ENCODE measurements around the gene SIRPB2. TPM values are rescaled to one million over a fixed set of nuclear protein-coding genes. Genes with fewer than 3 reads are reported as not detected.

SIRPB2 gene
- total and polyA plus RNA-seq, 2 experiments from 2014 or later, result not detected

DNA sequence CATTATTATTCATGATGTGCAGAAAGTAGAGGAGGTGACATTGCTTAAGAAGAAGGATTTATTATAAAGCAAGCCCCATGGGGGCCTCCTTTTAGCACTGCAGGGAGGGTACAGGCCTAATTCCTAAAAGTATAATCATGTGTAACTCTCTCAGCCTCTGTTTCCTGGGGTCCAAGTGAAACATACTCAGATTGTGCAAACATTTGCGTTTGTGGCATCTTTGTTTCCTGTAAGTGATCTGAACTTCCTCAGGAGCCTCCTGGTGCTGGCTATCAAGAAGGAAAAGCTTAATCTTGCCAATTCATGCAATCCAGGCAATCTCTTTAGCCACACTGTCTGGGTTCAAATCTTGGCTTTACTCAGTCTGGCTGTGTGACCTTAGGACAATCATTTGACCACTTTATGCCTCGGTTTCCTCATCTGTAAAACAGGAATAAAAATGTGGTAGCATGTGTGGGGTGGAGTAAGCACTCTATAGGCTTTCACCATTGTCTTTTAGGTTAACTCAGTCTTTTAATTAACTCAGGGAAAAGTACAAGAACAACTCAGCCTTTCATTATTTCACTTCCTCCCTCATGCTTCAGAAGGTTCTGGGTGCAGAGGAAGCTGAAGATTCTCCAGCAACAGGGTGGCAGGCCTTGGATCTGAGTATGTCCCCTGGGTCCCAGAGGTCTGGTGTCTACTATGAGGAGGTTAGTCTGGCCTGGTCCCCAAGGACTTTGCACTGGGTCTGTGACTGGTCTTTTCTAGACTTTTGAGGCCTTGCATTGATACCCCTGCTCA is 831 bp upstream of the SIRPB2 start:
- no peak overlapping the region for H3K4me3 ChIP-seq
- H3K4me2 ChIP-seq, result no peak overlapping the region
- WGBS (ENCODE audit: low lambda C conversion rate, missing lambda C conversion rate), result 72% methylated on average over 2 of the region's 2 CpGs
- no peaks in the 10 kb centered on the region for H4K20me1 ChIP-seq (ENCODE audit: insufficient read depth, poor library complexity, severe bottlenecking)
- no peaks in the 10 kb centered on the region for H3K36me3 ChIP-seq (replicated peaks; ENCODE audit: insufficient read depth, low read depth)
- H3K4me1 ChIP-seq (ENCODE audit: insufficient read depth), result no peaks in the 10 kb centered on the region
- no peak overlapping the region for H2AFZ ChIP-seq
- no peak for DNase-seq (ENCODE audit: low spot score)
- no peaks in the 10 kb centered on the region for H3K9me3 ChIP-seq (ENCODE audit: low read depth)
- no peaks in the 10 kb centered on the region for H3K9me2 ChIP-seq (replicated peaks; ENCODE audit: insufficient read depth)
- H3K79me2 ChIP-seq, result no peaks in the 10 kb centered on the region
- no peak overlapping the region for H3K27ac ChIP-seq
- peaks cover 22% of the 10 kb centered on the region for H3K27me3 ChIP-seq
- TF ChIP-seq EZH2 (IDR thresholded peaks at IDR 0.05; ENCODE audit: borderline replicate concordance) (no peak), EZH2phosphoT487 (IDR thresholded peaks at IDR 0.05; ENCODE audit: low read depth, severe bottlenecking, unreplicated experiment) (no peak)
- TF ChIP-seq, protein P1, sequence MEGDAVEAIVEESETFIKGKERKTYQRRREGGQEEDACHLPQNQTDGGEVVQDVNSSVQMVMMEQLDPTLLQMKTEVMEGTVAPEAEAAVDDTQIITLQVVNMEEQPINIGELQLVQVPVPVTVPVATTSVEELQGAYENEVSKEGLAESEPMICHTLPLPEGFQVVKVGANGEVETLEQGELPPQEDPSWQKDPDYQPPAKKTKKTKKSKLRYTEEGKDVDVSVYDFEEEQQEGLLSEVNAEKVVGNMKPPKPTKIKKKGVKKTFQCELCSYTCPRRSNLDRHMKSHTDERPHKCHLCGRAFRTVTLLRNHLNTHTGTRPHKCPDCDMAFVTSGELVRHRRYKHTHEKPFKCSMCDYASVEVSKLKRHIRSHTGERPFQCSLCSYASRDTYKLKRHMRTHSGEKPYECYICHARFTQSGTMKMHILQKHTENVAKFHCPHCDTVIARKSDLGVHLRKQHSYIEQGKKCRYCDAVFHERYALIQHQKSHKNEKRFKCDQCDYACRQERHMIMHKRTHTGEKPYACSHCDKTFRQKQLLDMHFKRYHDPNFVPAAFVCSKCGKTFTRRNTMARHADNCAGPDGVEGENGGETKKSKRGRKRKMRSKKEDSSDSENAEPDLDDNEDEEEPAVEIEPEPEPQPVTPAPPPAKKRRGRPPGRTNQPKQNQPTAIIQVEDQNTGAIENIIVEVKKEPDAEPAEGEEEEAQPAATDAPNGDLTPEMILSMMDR (IDR thresholded peaks at IDR 0.05; ENCODE audit: poor library complexity), result no peak

DNA sequence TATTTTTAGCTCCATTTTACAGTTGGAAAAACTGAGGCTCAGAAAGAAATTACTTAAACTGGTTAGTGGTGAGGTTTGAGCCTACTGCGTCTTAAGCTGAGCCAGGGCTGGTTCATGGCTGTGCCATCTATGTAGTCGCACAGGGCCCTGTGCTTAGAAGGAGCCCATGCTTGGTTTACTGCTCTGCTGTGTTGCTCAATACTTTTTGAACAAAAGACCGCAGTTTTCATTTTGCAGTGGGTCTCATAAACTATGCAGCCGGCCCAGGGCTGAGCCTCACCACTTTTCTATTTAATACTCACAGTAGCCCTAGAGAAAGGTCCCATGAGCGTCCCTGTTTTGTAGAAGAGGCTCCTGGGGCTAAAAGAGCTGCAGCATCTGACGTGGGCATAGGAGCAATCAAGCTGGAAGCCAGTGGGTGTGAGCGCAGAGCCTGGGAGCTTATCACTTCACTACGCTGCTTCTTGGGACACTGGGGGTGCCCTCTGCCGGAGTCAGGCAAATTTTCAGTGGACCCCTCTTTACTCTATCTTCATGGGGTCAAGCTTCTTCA is 501 bp downstream of the SIRPB2 start:
- no peak overlapping the region for H3K4me3 ChIP-seq
- H3K4me2 ChIP-seq, result no peak overlapping the region
- H3K4me1 ChIP-seq (ENCODE audit: insufficient read depth), result no peaks in the 10 kb centered on the region
- no peaks in the 10 kb centered on the region for H3K79me2 ChIP-seq
- no peaks in the 10 kb centered on the region for H3K36me3 ChIP-seq (replicated peaks; ENCODE audit: insufficient read depth, low read depth)
- WGBS (ENCODE audit: low lambda C conversion rate, missing lambda C conversion rate), result 87% methylated on average over 9 of the region's 9 CpGs
- no peak overlapping the region for H3K27ac ChIP-seq
- H2AFZ ChIP-seq, result no peak overlapping the region
- no peaks in the 10 kb centered on the region for H3K9me2 ChIP-seq (replicated peaks; ENCODE audit: insufficient read depth)
- DNase-seq (ENCODE audit: low spot score), result no peak
- H4K20me1 ChIP-seq (ENCODE audit: insufficient read depth, poor library complexity, severe bottlenecking), result no peaks in the 10 kb centered on the region
- H3K9me3 ChIP-seq (ENCODE audit: low read depth), result no peaks in the 10 kb centered on the region
- peaks cover 26% of the 10 kb centered on the region for H3K27me3 ChIP-seq
- no peak for TF ChIP-seq EZH2phosphoT487 (IDR thresholded peaks at IDR 0.05; ENCODE audit: low read depth, severe bottlenecking, unreplicated experiment)
- TF ChIP-seq EZH2 (IDR thresholded peaks at IDR 0.05; ENCODE audit: borderline replicate concordance), result no peak
- TF ChIP-seq, protein P1 (IDR thresholded peaks at IDR 0.05; ENCODE audit: poor library complexity), result no peak

DNA sequence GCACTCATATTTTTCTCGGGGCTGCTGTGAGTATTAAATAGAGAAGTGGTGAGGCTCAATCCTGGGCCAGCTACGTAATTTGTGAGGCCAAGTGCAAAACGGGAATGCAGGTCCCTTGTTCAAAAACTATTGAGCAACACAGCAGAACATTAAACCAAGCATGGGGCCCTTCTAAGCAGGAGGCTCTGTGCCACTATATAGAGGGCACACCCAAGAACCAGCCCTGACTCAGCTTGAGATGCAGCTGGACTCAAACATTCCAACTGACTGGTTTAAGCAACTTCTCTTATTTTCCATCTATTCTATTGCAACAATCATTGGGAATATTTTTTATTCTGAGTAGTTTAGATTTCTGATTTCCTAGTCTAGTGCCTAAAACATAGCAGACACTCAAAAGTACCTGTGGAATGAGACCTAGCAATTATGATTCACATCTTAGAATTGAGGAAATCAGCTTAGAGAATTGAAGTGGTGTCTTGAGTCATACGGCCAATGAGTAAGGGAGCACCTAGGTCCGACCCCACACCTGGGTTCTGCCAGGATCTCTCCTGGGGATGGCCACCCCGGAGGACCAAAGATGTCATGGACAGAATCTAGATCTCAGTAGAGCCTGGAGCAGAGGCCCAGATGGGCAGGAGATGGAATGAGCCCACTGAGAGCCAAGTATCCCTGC is 1.3 kb downstream of the SIRPB2 start:
- no peak overlapping the region for H3K4me3 ChIP-seq
- no peaks in the 10 kb centered on the region for H3K79me2 ChIP-seq
- no peak for DNase-seq (ENCODE audit: low spot score)
- TF ChIP-seq EZH2 (IDR thresholded peaks at IDR 0.05; ENCODE audit: borderline replicate concordance) (no peak), EZH2phosphoT487 (IDR thresholded peaks at IDR 0.05; ENCODE audit: low read depth, severe bottlenecking, unreplicated experiment) (no peak)
- TF ChIP-seq, protein P1 (IDR thresholded peaks at IDR 0.05; ENCODE audit: poor library complexity), result no peak
- peaks cover 30% of the 10 kb centered on the region for H3K27me3 ChIP-seq
- no peak overlapping the region for H3K27ac ChIP-seq
- 72% methylated on average over 6 of the region's 6 CpGs for WGBS (ENCODE audit: low lambda C conversion rate, missing lambda C conversion rate)
- no peaks in the 10 kb centered on the region for H3K36me3 ChIP-seq (replicated peaks; ENCODE audit: insufficient read depth, low read depth)
- no peak overlapping the region for H2AFZ ChIP-seq
- no peak overlapping the region for H3K4me2 ChIP-seq
- H3K9me2 ChIP-seq (replicated peaks; ENCODE audit: insufficient read depth), result no peaks in the 10 kb centered on the region
- H4K20me1 ChIP-seq (ENCODE audit: insufficient read depth, poor library complexity, severe bottlenecking), result no peaks in the 10 kb centered on the region
- H3K9me3 ChIP-seq (ENCODE audit: low read depth), result no peaks in the 10 kb centered on the region
- no peaks in the 10 kb centered on the region for H3K4me1 ChIP-seq (ENCODE audit: insufficient read depth)
